ENCODE measurements around the gene DCLK2.

DCLK2 gene

GRCh38 chr4:150232029-150232428, 153.8 kb downstream of the DCLK2 start:
- DNase-seq (ENCODE audit: insufficient read length, low spot score) (no peak), FAIRE-seq (no peak)

- DNase-seq (ENCODE audit: insufficient read length, low spot score) (no peak), FAIRE-seq (no peak)
Measured at GRCh38 chr4:150234246-150234645, 156.0 kb downstream of the DCLK2 start.

- DNase-seq (ENCODE audit: insufficient read length, low spot score) (no peak), FAIRE-seq (no peak)
Measured at GRCh38 chr4:150235317-150235716, 157.1 kb downstream of the DCLK2 start.

GRCh38 chr4:150235808-150236271, 157.6 kb downstream of the DCLK2 start:
- DNase-seq (ENCODE audit: insufficient read length, low spot score) (no peak), FAIRE-seq (peak; percentile 31)

- DNase-seq (ENCODE audit: insufficient read length, low spot score) (no peak), FAIRE-seq (no peak)
Measured at GRCh38 chr4:150236626-150237025, 158.4 kb downstream of the DCLK2 start.

GRCh38 chr4:150237110-150237872, 159.0 kb downstream of the DCLK2 start:
- DNase-seq (ENCODE audit: insufficient read length, low spot score) (peak; percentile 54), FAIRE-seq (no peak)

GRCh38 chr4:150238591-150238990, 160.3 kb downstream of the DCLK2 start:
- DNase-seq (ENCODE audit: insufficient read length, low spot score): no peak
- FAIRE-seq: no peak

- FAIRE-seq (no peak), DNase-seq (ENCODE audit: insufficient read length, low spot score) (no peak)
Measured at GRCh38 chr4:150240011-150240410, 161.8 kb downstream of the DCLK2 start.

- FAIRE-seq: peak; percentile 87
Measured at GRCh38 chr4:150242820-150243458, 164.7 kb downstream of the DCLK2 start.

GRCh38 chr4:150243932-150244331, 165.7 kb downstream of the DCLK2 start:
- DNase-seq (ENCODE audit: insufficient read length, low spot score): no peak
- FAIRE-seq: no peak

More at GRCh38 chr4:150242820-150243458, 164.7 kb downstream of the DCLK2 start:
- DNase-seq (ENCODE audit: insufficient read length, low spot score): peak; percentile 59

GRCh38 chr4:150244600-150244999, 166.4 kb downstream of the DCLK2 start:
- FAIRE-seq (no peak), DNase-seq (ENCODE audit: insufficient read length, low spot score) (no peak)

GRCh38 chr4:150247184-150247583, 168.9 kb downstream of the DCLK2 start:
- DNase-seq (ENCODE audit: insufficient read length, low spot score) (no peak), FAIRE-seq (no peak)

GRCh38 chr4:150248181-150248580, 169.9 kb downstream of the DCLK2 start:
- no peak for DNase-seq (ENCODE audit: insufficient read length, low spot score)
- FAIRE-seq: no peak

- DNase-seq (ENCODE audit: insufficient read length, low spot score) (no peak), FAIRE-seq (peak; percentile 13)
Measured at GRCh38 chr4:150250293-150250997, 172.2 kb downstream of the DCLK2 start.

- peak; percentile 92 for FAIRE-seq
- DNase-seq (ENCODE audit: insufficient read length, low spot score): no peak
Measured at GRCh38 chr4:150250998-150251651, 172.9 kb downstream of the DCLK2 start.

- no peak for FAIRE-seq
- DNase-seq (ENCODE audit: insufficient read length, low spot score): no peak
Measured at GRCh38 chr4:150251752-150252190, 173.5 kb downstream of the DCLK2 start.

GRCh38 chr4:150252306-150252705, 174.1 kb downstream of the DCLK2 start:
- DNase-seq (ENCODE audit: insufficient read length, low spot score): no peak
- FAIRE-seq: no peak

- DNase-seq (ENCODE audit: insufficient read length, low spot score) (no peak), FAIRE-seq (peak; percentile 72)
Measured at GRCh38 chr4:150252741-150253140, 174.5 kb downstream of the DCLK2 start.

GRCh38 chr4:150253416-150253815, 175.2 kb downstream of the DCLK2 start:
- FAIRE-seq (no peak), DNase-seq (ENCODE audit: insufficient read length, low spot score) (no peak)

- no peak for FAIRE-seq
Measured at GRCh38 chr4:150253965-150254630, 175.9 kb downstream of the DCLK2 start.

More at GRCh38 chr4:150253965-150254630, 175.9 kb downstream of the DCLK2 start:
- no peak for DNase-seq (ENCODE audit: insufficient read length, low spot score)

Measured in HTR-8/SVneo (cell line).